Measurements from ENCODE around the gene SUPT5H.
A peak's percentile ranks its signal among the peaks of the same experiment; 100 is the strongest.

Gene SUPT5H

GRCh38 chr19:39497701-39497995, 52.3 kb downstream of the SUPT5H start:
- no peak for DNase-seq (ENCODE audit: low spot score)

- no peak for DNase-seq (ENCODE audit: low spot score)
Measured at GRCh38 chr19:39497996-39498797, 52.8 kb downstream of the SUPT5H start.

GRCh38 chr19:39498798-39499642, 53.6 kb downstream of the SUPT5H start, which contains the start of gene DLL3:
Gene DLL3, plus strand, starts transcription at chr19:39498947. Its CDS starts 28 bp downstream, at chr19:39498975.
- DNase-seq (ENCODE audit: low spot score): no peak

- no peak for DNase-seq (ENCODE audit: low spot score)
Measured at GRCh38 chr19:39499932-39500331, 54.5 kb downstream of the SUPT5H start.

- no peak for DNase-seq (ENCODE audit: low spot score)
Measured at GRCh38 chr19:39500543-39500942, 55.2 kb downstream of the SUPT5H start.

- no peak for DNase-seq (ENCODE audit: low spot score)
Measured at GRCh38 chr19:39501340-39501739, 56.0 kb downstream of the SUPT5H start.

GRCh38 chr19:39502640-39503417, 57.4 kb downstream of the SUPT5H start:
- DNase-seq (ENCODE audit: low spot score): no peak

- no peak for DNase-seq (ENCODE audit: low spot score)
Measured at GRCh38 chr19:39506598-39506943, 61.2 kb downstream of the SUPT5H start.

- DNase-seq (ENCODE audit: low spot score): peak; percentile 17
Measured at GRCh38 chr19:39506944-39507714, 61.7 kb downstream of the SUPT5H start.

- no peak for DNase-seq (ENCODE audit: low spot score)
Measured at GRCh38 chr19:39507715-39508364, 62.5 kb downstream of the SUPT5H start.

- DNase-seq (ENCODE audit: low spot score): no peak
Measured at GRCh38 chr19:39508629-39509028, 63.2 kb downstream of the SUPT5H start.

- no peak for DNase-seq (ENCODE audit: low spot score)
Measured at GRCh38 chr19:39509233-39509632, 63.9 kb downstream of the SUPT5H start.

GRCh38 chr19:39512988-39513387, 67.6 kb downstream of the SUPT5H start:
- no peak for DNase-seq (ENCODE audit: low spot score)

- DNase-seq (ENCODE audit: low spot score): no peak
Measured at GRCh38 chr19:39514840-39515550, 69.6 kb downstream of the SUPT5H start, which contains the start of gene SELENOV. Gene SELENOV, plus strand, starts transcription at chr19:39515139. Its CDS starts 74 bp downstream, at chr19:39515213.

GRCh38 chr19:39515551-39516191, 70.3 kb downstream of the SUPT5H start:
- no peak for DNase-seq (ENCODE audit: low spot score)

GRCh38 chr19:39516270-39516669, 70.9 kb downstream of the SUPT5H start:
- DNase-seq (ENCODE audit: low spot score): no peak

- no peak for DNase-seq (ENCODE audit: low spot score)
Measured at GRCh38 chr19:39517432-39517831, 72.0 kb downstream of the SUPT5H start.

GRCh38 chr19:39518458-39518857, 73.1 kb downstream of the SUPT5H start:
- no peak for DNase-seq (ENCODE audit: low spot score)

- no peak for DNase-seq (ENCODE audit: low spot score)
Measured at GRCh38 chr19:39518975-39519374, 73.6 kb downstream of the SUPT5H start.
